SU-DHL-6 (cell line): ENCODE data around the gene MYL9.
"Not testable (repeated sequence)": the region's sequence is repeated elsewhere in the genome, so short reads cannot be mapped to it uniquely, and the experiment has no call there.

Experiments used
- EZH2phosphoT487 ChIP-seq: fragments of 200-600 bp; sonication (generic), shearing (Covaris generic); conservative IDR thresholded peaks from 2 replicates; pipeline ENCODE4 v1.6.1; 2018; ENCODE audit warnings: mild to moderate bottlenecking, antibody characterized with exemption, low read length, moderate library complexity, mixed read lengths
- TF ChIP-seq, protein P1 (sequence below): fragments of 200-600 bp; sonication (generic); IDR thresholded peaks from one replicate; pipeline ENCODE4 v1.5.1; 2017; ENCODE audit warnings: antibody characterized with exemption, mild to moderate bottlenecking, low read length, moderate library complexity; ENCODE audit not compliant: insufficient read depth, poor library complexity, severe bottlenecking

GRCh38 chr20:36522412-36522811 lies 18.9 kb upstream of the MYL9 start:
- TF ChIP-seq, protein P1, sequence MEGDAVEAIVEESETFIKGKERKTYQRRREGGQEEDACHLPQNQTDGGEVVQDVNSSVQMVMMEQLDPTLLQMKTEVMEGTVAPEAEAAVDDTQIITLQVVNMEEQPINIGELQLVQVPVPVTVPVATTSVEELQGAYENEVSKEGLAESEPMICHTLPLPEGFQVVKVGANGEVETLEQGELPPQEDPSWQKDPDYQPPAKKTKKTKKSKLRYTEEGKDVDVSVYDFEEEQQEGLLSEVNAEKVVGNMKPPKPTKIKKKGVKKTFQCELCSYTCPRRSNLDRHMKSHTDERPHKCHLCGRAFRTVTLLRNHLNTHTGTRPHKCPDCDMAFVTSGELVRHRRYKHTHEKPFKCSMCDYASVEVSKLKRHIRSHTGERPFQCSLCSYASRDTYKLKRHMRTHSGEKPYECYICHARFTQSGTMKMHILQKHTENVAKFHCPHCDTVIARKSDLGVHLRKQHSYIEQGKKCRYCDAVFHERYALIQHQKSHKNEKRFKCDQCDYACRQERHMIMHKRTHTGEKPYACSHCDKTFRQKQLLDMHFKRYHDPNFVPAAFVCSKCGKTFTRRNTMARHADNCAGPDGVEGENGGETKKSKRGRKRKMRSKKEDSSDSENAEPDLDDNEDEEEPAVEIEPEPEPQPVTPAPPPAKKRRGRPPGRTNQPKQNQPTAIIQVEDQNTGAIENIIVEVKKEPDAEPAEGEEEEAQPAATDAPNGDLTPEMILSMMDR: not testable (repeated sequence)
- not testable (repeated sequence) for TF ChIP-seq EZH2phosphoT487
